Hypothalamus (tissue), 51 donors: ENCODE results near the gene CHN2.
"Not testable (repeated sequence)": the region's sequence is repeated elsewhere in the genome, so short reads cannot be mapped to it uniquely, and the experiment has no call there.

ENCODE experiments used
- DNase-seq, 51 donors: peaks; one replicate each; lab custom pipeline; 2025; lab: John Stamatoyannopoulos, UW

CHN2 gene

DNA sequence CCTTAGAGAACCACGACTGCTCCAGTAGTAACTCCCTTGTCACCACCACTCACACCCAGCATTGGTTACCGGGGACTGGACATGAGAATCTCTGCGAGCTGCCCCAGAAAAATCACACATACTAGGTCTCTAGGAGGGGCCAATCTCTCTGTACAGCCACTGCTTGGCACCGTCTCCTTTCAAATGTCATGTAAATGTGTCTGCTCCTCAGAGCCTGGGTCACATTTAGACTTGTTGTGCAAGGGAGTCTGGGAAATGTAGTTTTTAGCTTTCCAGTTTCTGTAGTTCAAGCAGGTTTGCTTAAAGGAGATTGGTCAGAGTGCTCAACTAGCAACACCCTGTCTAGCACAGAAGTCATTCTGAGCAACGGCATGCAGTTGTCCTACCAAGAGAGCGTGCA lies 60.0 kb downstream of the CHN2 start:
- DNase-seq: no peak

GRCh38 chr7:29255199-29255878 lies 60.8 kb downstream of the CHN2 start:
- peak in 1 of 51 donors; percentile 12 for DNase-seq

- DNase-seq: no peak
Observed at GRCh38 chr7:29255906-29256692, 61.5 kb downstream of the CHN2 start.

DNA sequence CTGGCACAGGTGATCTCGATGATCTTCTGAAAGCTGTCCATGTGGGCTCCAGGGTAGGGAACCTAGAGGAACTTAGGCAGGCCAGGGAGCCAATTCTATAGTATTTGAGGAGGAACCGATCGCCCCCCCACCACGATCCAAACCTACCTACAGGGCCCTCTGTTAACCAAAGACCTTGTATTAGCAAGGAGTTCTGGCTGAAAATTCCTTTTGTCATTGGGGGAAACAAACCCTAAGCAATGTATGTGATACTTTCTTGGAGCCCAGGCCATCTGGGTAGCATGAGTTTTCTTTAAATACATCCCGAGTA lies 62.1 kb downstream of the CHN2 start:
- DNase-seq: no peak

GRCh38 chr7:29258951-29259350 lies 64.4 kb downstream of the CHN2 start:
- no peak for DNase-seq

DNA sequence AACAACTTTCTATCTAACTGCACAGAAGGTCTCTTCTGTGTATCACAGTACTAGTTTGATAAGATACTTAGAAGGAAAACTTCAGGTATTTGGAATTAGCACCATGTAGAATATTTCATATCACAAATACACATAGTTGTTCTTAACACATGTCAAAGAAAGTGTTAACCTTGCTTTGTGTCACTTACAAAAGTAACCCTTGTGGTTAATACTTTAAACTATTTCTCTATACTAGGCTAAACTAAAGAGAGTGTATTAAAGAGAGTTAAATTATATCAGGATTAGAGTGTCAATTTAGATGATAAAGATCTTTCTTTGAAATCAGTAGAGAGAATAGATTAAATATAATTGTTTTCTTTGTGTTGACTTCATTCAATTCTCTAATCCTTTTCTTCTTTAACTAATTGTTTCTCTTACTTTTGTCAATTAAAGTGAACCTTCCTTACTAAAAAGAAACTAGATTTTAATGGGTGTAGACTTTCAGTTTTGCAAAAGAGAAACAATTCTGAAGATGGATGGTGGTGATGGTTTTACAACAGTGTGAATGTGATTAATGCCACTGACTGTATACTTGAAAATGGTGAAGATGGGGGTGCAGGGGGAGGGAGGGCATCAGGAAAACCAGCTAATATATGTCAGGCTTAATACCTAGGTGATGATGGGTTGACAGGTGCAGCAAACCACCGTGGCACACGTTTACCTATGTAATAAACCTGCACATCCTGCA lies 67.8 kb downstream of the CHN2 start:
- no peak for DNase-seq

DNA sequence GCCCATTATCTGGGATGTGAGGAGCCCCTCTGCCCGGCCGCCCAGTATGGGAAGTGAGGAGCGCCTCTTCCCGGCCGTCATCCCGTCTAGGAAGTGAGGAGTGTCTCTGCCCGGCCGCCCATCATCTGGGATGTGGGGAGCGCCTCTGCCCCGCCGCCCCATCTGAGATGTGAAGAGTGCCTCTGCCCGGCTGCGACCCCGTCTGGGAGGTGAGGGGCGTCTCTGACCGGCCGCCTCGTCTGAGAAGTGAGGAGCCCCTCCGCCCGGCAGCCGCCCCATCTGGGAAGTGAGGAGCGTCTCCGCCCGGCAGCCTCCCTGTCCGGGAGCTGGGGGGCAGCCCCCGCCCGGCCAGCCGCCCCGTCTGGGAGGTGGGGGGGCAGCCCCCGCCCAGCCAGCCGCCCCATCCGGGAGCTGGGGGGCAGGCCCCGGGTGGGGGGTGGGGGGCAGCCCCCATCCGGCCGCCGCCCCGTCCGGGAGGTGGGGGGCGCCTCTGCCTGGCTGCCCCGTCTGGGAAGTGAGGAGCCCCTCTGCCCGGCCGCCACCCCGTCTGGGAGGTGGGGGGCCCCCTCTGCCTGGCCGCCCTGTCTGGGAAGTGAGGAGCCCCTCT lies 69.1 kb downstream of the CHN2 start:
- DNase-seq: not testable (repeated sequence)

DNA sequence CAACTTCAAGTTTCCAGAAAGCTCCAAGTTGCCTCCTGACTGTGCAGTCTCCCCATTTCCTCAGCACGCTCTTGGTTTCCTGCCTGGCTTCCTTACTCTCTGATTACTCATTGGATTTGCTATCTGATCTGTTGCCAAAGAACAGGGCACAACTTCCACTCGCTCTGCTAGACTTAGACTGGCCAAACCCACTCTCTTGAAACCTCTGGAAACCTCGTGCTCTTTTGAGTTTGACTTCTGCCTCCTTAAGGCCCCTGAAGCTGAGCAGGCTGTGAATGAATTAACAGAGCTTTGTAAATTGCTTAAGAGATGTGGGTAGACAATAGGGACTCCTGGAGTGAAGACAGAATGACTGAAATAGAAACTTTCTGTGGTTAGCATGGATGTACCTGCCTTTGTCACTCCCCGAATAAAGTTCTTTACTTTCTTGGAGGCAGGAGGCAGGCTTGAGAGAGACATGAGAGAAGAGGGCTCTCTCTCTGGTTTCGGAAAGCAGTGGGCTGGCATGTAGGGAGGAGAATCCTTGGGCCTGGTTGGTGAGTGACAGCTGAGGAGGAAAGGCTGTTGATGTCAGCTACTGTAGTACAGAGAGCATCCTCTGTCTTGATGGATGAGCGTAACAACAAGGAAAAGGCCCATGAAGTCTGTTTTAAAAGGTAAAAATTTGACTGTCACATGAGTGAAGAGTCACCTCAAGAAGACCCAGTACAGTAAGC lies 70.8 kb downstream of the CHN2 start:
- no peak for DNase-seq

- DNase-seq: no peak
Observed at GRCh38 chr7:29269935-29270334, 75.4 kb downstream of the CHN2 start.

DNA sequence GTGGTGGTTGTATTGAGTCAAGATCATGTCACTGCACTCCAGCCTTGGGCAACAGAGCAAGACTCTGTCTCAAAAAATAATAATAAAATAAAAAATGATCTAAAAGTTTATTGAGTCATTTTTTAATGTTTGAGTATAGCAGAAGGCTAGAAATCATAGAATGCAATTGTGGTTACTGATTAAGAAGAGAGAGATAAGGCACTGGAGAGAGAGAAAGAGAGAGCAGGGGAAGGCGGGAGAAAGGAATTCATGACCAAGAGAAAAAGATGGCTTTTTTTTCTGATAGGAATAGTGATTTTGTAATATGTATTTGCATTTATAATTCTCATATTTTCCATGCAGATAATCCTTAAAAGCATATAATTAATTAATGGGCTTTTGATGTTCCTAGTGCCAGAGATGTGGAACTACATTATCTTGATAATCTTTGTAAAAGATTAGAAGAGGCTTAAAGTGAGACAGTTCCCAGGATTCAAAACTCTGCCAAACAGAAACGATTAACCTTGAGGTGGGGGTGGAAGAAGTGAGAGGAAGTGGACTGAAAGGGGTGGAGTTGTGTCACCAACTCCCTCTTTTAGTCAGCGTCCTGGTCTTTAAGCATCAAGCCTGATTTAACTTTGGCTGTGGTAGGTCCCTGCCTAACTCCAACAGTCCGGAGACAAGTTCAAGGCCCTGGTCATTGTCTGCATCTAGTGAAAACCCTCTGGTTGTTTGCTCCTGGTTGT lies 76.2 kb downstream of the CHN2 start:
- DNase-seq: no peak

GRCh38 chr7:29271319-29271658 lies 76.7 kb downstream of the CHN2 start:
- DNase-seq: no peak

DNA sequence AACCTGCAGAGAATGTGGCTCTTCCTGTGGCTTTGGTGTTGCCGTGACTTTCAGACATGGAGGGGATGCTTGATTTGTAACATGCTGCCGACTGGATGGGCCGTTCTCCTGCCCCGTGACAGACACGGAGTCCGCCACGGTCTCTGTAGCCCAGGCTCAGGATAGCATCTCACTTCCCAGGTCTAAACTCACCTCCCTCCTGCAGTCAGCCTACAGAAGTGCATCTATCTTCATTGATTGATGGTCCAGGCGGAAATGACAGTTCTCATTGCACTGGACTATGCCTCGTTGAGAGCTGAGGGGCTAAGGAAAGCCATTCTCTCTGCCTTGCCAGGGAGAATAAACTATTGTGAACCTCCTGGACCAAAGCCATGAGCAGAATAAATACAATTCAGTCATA lies 77.5 kb downstream of the CHN2 start:
- no peak for DNase-seq

DNA sequence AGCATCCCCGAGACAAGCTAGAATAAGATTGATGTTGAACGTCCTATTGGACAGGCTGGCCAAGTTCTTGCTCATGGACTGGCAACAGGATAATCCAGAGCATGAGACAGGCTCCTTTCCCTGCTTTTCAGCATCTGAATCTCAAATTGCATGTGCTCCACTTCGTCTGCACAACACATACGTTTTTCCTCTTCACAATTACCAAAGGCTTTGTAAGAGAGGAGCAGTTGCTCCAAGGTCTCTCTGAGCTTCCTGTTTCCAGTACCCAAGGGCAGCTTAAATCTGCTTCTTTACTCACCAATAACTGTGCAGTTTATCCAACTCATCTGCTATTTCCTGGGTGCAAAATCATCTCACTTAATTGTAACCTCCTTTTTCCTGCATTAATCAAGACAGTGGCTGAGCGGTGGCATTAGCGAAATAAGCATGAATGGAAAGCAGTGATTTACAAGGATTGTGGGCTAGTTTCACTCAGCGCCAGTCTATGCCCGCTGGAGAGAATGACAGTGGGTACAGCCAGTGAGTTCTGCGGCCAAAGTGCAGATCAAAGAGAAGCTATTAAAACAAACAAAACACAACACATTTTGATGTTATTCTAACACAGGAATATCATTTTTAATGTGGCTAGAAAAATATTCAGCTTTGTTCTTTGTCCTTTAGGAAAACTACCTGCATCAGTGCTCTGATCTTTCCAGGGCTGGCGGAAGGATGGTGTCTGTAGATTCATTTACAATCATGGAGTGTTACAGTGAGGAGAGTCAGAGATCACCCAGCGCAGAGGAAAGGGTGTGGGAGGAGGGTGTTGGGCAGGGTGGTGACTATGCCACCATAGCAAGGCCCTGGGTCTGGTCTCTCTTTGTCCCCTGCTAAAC lies 79.8 kb downstream of the CHN2 start:
- DNase-seq: peak in 25 of 51 donors; percentile 6 to 66 (median 41)

DNA sequence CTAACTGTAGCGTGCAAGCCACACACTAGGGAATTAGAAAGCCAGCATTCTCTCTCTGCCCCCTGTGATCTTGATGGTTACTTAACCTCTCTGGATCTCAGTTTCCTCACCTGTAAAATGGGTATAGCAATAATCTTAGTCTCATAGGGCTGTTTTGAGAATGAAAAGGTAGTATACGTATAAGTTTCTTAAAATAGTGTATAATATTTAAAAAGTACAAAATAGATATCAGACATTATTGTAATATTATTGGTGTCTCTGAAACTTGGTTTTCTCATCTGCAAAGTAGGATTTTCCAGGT lies 80.4 kb downstream of the CHN2 start:
- no peak for DNase-seq

DNA sequence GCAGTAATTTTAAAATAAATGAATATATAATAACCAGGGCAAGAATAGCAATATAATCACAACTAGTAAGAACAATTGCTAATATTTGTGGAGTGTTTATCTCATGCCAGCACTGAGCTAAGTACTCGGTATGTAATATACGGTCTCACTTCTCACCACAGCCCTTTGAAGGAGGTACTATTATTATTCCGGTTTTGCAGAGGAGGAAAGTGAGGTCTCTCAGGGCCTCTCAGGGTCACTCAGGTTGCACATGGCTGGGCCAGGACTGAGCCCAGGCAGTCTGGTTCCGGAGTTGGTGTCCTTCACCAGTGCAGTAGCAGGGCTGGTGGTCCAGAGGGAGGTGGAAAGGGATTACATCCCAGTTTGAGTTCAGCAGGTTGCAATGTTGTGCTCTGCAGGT lies 80.9 kb downstream of the CHN2 start:
- no peak for DNase-seq

DNA sequence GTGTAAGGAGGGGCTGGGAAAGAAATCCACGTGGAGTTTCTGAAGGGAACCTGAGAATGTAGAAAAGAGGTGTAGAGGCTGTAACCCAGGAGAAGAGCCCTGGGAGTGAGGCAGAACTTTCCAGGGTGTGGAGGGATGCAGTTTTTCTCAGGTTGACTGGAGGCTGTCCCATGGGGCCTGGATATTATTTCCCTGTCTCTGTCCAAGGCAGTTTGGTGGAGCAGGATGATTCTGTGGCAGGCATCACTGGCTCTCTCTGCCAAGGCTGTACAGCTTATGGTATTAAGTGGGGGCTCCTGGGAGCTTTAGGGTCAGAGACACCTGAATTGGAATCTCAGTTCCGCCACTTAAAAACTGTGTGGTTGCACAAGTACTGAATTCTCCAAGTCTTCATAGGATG lies 81.6 kb downstream of the CHN2 start:
- no peak for DNase-seq

DNA sequence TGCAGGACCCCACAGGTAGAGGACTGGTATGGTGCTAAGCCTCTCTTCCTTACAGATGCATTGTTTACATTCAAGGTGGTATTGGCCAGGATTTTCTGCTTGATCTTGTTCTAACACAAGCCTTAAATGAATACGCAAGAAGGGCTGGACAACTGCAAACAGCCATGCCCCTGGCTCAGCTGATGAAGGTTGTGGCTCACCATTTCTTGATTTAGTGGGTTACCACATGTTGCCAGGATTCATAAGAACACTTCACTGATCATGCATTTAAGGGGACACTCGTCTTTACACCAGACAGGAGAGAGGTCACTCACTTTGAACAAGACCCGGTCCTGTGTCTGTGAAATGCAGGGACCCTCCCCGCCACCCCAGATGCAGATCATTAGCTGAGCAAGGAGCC lies 82.2 kb downstream of the CHN2 start:
- DNase-seq: no peak

- DNase-seq: no peak
Observed at GRCh38 chr7:29277436-29278215, 83.1 kb downstream of the CHN2 start.
